Suppressor macrophage (primary cell): ENCODE measurements around the gene HS2ST1.

ENCODE experiments used
- DNase-seq, 4 experiments: peaks; one replicate each; pipeline ENCODE4 v3.0.0-alpha.2; 2020 to 2022

Gene HS2ST1

GRCh38 chr1:87144316-87144895 lies 230.0 kb downstream of the HS2ST1 start:
- peak; percentile 79 to 87 (median 82) for DNase-seq

DNA sequence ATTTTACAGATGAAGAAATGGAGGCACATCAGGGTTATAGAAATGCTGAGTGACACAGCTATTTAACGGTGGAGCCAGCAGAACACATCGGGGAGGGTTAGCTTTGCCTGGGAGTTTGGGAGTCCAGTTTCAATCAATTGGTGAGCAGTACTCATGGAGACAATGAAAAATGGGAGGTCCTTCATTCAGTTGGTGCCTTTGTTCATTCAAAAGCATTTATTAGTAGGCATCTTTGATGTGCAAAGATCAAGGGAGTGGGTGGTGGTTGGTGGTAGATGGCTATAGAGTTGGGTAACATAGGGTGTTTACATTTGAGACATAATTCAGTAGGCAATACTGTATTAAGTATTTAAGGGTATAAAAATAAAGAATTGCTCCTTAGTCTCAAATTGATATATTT lies 230.5 kb downstream of the HS2ST1 start:
- DNase-seq, result no peak

DNA sequence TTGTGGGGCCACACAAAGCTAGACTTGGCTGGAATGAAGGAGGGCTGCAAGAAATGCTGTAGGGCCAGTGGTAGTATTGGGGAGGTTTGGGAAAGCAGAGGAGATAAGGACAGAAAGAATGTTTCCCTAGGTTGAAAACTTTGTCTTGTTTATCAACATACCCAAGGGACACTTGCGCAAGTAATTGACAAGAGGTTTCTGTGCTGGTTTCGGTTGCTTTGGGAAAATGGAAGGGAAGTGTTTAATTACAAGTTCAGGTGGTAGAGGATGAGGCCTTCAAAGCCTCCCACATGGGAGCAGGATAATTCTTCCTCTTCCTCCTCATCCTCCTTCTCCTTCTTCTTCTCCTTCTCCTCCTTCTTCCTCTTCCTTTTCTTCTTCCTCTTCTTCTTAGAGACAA lies 232.1 kb downstream of the HS2ST1 start:
- DNase-seq, result no peak

DNA sequence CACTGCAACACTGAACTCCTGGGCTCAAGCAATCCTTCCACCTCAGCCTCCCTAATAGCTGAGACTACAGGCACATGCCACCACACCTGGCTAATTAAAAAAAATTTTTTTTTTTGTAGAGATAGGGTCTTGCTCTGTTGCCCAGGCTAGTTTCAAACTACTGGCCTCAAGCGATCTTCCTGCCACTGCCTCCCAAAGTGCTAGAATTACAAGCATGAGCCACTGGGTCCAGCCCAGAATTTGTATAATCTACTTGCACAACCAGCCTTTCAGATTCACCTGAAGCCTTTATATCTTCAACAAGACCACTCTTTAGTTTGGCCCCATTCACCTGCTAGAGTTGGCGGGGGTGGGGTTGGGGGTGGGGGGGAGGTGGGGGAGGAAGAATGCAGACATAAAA lies 232.6 kb downstream of the HS2ST1 start:
- no peak for DNase-seq

DNA sequence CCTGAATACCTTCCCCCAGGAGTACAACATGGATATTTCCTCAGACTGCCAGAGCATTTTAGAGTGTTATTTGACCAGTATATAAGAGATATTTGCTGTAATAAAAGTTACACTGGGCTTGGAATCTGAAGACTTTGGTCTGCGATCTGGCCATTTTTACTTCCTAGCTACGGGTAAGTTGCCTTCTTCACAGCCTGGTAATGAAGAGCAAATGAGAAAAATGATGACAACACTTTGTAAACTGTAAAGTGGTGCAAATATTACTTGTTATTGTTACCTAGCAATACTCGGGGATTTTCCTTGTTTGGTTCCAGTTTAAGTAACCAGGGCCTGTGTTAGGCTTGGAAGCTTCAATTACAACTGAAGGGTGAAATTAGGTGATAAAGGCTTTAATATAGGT lies 233.4 kb downstream of the HS2ST1 start:
- no peak for DNase-seq

DNA sequence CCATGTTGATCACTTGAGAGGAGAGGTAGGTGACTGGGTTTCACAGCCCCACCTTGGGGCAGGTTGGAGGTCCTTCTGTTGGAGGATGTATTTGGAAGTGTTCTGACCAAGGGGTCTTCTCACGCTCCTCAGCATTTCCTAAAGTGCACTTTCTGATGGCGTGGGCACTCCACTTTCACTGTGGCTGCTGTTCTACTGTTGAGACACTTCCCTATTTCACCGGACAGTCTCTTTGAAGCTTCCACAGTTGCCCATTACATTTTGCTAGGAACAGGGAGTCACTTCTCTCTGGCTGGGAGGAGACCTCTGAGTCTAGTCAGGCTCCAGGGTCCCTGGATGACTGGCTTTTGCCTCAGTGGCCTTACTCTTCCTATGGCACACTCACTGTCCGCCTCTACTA lies 234.2 kb downstream of the HS2ST1 start:
- DNase-seq, result peak; percentile 73 to 81 (median 78)

DNA sequence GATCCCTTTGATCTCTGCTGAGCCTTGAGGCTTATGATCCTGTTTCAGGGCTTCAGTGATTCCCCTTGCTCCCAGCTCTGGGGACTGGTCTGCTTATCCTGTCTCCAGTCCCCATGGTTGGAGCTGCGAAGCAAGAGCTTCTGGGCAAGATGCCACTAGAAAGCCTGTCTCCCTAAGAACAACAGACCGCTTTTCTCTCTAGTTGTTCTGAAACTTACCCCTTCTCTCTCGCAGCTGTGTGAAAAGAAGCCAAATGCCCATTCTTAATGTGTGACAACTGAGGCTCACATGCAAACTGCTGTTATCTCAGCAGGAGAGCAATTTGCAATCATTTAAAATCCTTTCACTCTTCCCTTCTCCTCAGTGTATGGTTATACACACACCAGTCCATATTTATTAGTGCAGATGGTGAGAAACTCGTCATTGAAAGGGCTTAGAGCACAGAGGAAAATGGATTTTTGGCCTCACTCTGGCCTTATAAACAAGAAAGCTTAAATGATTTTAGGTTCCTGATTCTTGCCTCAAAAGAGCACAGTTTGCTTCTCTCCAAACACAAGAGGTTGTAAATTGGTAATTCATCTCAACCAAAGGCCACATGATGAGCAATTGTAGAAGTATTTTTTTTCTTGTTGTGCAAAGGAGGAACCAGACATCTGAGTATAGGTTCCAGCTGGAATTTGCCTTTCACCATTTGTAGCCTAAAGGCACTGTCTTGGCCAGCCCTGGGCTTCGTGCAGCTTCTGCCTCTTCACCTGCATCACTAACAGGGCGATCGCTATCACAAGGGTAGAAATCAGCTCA lies 235.0 kb downstream of the HS2ST1 start:
- peak; percentile 47 to 85 (median 68) for DNase-seq

DNA sequence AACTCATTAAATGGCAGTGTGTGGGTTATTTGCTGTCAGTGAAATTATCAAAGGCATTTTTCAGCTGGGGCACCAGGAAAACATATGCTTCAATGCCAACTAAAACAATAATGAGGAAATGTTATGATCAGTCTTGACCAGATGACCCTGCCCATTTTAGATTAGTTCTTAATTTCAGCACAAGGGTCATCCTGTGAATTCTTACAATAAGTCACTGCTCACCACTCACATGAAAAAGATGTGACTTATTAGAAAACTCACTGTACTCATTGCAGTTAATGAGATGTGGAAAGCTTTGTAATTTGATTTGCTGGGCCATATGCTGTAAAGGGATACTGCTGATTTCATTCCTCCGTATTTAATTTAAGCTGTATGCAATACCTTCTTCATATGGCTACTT lies 235.7 kb downstream of the HS2ST1 start:
- peak in 2 of 4 experiments; percentile 9 to 47 for DNase-seq

- peak; percentile 64 to 83 (median 80) for DNase-seq
Measured at GRCh38 chr1:87151500-87152421, 237.3 kb downstream of the HS2ST1 start.

- DNase-seq, result peak; percentile 79 to 91 (median 84)
Measured at GRCh38 chr1:87154384-87154783, 239.9 kb downstream of the HS2ST1 start.

DNA sequence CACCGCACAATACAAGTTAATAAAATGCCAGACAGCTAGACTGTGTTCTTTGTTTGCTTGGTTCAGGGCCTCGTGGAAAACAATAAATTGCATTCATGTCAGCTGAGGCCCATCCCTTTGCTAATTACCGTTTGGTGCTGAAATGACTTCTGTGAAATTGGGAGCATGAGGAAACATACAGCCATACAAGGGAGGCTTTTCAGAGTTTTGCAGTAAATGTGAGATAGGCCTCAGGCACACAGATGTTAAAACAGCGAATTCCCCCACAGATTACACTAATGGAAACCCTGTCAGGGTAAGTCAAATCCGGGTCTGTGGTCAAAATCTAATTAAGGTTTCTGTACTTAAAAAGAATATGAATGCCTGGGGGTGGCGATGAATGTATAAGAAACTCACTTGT lies 240.7 kb downstream of the HS2ST1 start:
- DNase-seq, result no peak

- no peak for DNase-seq
Measured at GRCh38 chr1:87155648-87156047, 241.2 kb downstream of the HS2ST1 start.

GRCh38 chr1:87156124-87156523 lies 241.7 kb downstream of the HS2ST1 start:
- no peak for DNase-seq

- no peak for DNase-seq
Measured at GRCh38 chr1:87159378-87159915, 245.0 kb downstream of the HS2ST1 start.
